OCI-LY1 (cell line): ENCODE results near the gene GRHPR.

ENCODE experiments used
- EZH2 ChIP-seq: fragments of 200-600 bp; sonication (generic), shearing (Covaris generic); IDR thresholded peaks from 2 replicates; pipeline ENCODE4 v1.8.0; 2017; ENCODE audit warnings: borderline replicate concordance, mixed run types, mild to moderate bottlenecking, antibody characterized with exemption, low read length, moderate library complexity, mixed read lengths
- TF ChIP-seq, protein P1 (sequence below): fragments of 200-600 bp; sonication (generic), shearing (Covaris generic); IDR thresholded peaks from 2 replicates; pipeline ENCODE4 v1.5.1; 2017; ENCODE audit warnings: mild to moderate bottlenecking, antibody characterized with exemption, low read length, moderate library complexity, mixed read lengths

GRCh38 chr9:37425298-37425752 is 2.8 kb downstream of the GRHPR start:
- TF ChIP-seq, protein P1, sequence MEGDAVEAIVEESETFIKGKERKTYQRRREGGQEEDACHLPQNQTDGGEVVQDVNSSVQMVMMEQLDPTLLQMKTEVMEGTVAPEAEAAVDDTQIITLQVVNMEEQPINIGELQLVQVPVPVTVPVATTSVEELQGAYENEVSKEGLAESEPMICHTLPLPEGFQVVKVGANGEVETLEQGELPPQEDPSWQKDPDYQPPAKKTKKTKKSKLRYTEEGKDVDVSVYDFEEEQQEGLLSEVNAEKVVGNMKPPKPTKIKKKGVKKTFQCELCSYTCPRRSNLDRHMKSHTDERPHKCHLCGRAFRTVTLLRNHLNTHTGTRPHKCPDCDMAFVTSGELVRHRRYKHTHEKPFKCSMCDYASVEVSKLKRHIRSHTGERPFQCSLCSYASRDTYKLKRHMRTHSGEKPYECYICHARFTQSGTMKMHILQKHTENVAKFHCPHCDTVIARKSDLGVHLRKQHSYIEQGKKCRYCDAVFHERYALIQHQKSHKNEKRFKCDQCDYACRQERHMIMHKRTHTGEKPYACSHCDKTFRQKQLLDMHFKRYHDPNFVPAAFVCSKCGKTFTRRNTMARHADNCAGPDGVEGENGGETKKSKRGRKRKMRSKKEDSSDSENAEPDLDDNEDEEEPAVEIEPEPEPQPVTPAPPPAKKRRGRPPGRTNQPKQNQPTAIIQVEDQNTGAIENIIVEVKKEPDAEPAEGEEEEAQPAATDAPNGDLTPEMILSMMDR: no peak
- no peak for TF ChIP-seq EZH2
